HG03439 (cell line): ENCODE measurements around the gene PPP2CA.

ENCODE experiments used
- ATAC-seq: cut with Tn5 transposase; IDR thresholded peaks from one replicate; pipeline ENCODE4 v1.9.1; 2021; ENCODE audit warnings: mild to moderate bottlenecking, moderate library complexity; ENCODE audit not compliant: unreplicated experiment

Gene PPP2CA

DNA sequence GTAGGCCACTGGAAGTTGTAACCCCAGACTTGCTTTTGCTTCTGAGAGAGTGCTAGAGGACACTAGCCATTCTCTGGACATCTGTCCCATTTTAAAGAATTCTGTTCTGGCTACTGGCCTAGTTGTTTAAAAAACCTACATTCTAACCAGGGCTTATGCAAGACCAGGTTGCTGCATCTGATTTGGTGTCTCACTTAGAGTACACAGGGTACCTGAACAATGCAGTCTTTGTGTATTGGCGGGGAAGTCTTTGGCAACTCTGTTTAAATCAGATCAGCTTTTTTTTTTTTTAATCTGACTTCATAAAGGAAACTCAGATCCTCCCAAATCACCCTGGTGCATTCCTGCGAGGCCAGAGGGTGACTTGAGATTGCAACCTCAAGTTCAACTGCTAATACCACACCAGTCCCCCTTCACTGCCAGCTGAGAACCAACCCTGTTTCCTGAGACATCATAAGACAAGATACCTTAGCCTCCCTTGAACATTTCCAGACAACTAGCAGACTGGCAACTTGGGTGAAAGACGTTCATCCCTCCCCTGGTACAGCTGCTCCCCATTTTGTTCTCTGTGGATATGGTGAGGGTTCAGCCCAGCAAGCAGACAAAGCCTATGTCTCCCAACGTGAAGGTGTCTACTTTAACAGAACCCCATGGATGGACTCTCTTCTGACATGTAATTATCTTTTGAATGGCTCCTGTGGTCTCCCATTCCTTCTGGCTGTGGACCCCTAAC is 76.1 kb downstream of the PPP2CA start:
- ATAC-seq: no peak

DNA sequence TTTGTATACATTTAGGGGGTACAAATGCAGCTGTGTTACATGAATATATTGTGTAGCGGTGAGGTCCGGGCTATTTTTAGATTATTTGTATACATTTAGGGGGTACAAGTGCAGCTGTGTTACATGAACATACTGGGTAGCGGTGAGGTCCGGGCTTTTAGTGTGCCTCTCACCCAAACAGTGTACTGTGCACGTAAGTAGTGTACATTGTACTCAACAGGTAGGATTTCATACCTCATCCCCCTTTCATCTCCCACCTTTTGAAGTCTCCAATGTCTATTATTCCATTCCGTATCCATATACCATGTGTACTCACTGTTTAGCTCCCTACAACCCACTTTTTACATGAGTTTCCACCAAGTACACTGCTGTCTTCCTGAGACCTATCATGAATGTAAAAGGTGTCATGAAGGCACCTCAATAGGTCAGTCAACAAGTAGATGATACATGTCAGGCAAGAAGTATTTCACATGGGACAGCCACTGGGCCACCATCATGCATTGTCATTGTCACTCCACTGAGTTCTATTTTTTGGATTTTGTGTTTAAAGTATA is 76.8 kb downstream of the PPP2CA start:
- ATAC-seq: no peak

DNA sequence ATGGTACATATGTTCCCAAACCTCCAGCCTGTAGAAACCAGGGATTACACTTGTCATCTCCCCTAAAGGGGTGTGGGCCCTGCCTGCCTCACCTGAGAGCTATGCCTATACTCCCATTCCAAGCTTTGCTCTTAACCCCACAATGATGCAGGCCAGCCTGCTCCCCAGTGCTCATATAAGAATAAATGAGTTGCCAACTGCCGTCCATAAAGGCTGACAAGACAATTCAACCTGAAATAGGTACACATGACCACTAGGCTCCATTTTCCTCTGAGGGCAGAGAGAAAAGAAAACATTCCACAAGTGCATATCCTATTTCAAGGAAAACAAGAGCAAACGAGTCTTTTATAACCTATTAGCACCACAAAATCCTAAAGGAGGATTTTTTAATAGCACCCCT is 77.6 kb downstream of the PPP2CA start:
- ATAC-seq: no peak

DNA sequence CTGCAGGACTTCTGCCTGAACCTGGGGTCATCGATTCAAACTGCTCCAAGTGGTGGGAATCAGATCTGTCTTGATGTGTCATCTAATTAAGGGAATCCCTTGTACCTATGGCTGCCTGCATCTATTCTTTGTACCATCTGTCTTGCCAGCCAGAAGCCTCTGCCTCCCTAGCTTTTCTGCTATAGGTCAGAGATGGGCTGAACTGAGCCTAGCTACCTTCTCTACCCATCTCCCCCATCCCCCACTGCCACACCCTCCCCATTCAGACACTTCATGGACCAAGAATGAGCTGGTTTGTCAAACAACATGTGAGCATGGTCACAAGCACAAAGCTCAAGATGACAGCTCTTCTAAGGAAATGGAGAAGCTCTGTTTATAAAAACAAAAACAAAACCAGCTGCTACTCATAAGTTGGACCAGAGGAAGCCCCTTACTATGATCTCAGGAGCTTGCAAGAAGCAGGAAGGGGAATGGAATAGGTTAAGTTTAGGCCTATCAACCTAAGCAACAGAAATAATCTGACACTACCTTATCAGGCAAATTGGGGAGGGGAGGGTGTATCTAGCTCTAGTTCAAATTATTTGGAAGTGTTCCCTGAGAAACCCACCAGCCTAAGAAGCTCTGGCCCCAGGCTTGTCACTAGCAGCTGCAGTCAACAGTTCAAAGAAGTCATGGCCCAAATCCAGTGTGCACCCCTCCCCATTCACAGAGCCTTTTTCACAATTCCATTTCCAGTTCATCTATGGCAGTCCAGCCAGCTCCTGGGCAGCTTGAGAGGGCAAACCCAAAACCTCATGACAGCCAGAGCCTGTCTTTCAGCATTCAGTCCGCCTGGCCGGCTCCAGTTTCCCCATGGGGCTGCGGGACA is 79.0 kb downstream of the PPP2CA start:
- ATAC-seq: no peak

DNA sequence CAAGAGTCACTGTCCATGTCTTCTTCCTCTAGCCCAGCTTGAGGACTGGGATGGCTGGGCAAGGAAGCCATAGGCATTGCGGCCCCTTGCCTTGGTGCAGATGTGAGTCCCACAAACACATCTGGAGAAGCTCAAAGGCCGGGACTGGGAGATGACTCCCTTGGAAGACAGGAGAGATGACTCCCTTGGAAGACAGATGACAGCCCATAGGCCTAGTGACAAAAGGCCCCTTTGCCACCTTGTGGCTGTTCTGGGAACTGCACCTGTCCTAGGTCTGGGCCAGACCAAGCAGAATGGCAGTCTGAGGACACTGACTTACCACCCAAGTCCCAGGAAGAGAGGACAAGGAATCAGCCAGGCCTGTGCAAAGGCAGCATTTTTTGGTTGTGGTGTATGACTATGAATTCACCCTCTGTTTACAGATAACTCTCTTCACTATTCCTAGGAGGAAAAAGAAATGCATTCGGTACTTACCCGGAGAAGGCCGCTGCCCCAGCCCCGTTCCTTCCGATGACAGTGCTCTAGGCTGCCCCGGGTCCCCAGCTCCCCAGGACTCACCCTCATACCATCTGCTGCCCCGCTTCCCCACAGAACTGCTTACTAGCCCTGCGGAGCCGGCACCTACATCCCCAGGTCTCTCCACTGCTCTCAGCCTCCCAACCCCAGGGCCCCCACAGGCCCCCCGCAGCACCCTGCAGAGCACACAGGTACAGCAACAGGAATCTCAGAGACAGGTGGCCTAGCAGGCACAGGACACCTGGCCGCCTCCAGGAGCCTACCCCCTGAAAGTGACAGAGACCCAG is 79.9 kb downstream of the PPP2CA start:
- ATAC-seq: no peak

DNA sequence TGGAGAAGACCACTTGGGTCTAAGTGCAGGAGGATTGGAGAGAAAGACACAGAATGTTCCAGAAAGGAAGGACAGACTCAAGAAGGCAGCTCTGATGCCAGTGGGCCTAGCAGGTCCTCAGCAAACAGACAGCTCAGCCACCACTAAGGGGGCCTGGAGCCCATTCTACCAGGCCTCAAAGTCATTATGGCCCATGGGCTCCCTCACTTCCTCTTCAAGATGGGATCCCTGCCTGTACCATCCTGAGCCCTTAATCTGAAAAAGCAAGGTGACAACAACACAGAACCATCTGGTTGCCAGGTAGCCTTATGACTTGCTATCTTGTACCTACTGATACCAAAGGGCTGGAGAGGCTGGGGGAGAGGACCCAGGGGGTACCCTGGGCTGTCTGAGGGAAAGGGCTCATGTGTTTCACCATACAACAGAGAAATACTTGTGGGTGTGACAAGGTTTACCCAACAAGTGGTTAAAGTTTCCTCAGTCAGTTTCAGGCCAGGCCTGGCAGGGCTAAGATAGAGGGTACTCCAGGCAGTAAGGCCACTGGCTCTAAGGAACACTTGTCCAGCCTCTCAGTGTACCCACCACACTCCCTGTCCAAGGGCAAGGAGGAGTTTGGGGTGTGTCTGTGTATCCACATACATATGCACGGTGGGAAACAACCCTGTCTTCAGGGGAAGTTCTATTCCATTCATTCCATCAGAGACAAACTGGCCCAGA is 80.7 kb downstream of the PPP2CA start:
- no peak for ATAC-seq
